ENCODE data around the gene TFCP2L1. TPM values are rescaled to one million over a fixed set of nuclear protein-coding genes. Genes with fewer than 3 reads are reported as not detected.
"Not testable (repeated sequence)": the region's sequence is repeated elsewhere in the genome, so short reads cannot be mapped to it uniquely, and the experiment has no call there.

TFCP2L1 gene
- total and polyA plus RNA-seq, 2 donors (not counting 3 experiments of a cell fraction or from before 2014, with no cell fraction given), result not detected

DNA sequence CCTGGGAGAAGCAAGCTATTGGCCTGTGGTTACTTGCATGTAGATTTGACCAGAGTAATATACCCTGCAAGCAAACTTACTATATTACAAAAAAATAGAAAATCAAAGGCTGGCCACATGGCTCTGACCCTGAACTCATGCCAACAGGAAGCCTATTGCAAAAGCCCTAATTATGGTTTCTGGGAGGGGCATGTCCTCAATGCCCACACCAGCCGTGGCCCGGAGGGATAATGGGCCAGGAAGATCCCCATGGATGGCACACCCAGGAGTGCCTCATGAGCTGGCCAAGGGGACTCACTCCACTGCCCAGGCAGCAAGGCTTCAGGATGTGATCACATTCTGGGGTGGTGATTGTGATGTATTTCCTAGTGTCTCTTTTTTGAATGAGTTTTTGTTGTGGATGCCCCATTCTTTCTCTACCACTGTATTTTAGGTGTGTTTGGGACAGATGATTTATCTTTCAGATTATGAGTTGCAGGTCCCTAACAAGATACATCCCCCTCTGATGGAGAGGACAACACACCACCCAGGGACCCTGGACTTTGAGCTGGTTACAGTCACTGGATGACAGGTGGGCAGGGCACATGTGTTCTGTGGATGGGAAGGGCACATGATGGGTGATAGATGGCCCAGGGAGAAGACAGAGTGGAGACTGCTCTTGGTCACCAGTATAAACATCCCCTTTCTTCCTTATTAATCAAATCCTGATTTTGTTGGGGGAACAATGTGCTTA, 18.7 kb upstream of the TFCP2L1 start:
- Histone ChIP-seq H3K79me2 (ENCODE audit: control insufficient read depth, insufficient read depth, low read length) (no peaks in the 10 kb centered on the region), H3K27me3 (ENCODE audit: control insufficient read depth in 2 of 2, insufficient read depth in 2 of 2, low read length in 2 of 2) (peaks cover 0 to 5% of the 10 kb centered on the region in 2 experiments), H3K4me2 (ENCODE audit: insufficient read depth, low read length) (no peak overlapping the region), H4K20me1 (replicated peaks; ENCODE audit: control insufficient read depth, extremely low read depth, insufficient read depth, low read length) (no peaks in the 10 kb centered on the region), H3K27ac (ENCODE audit: insufficient read depth, low read depth, low read length) (no peak overlapping the region), H3K9me3 (replicated peaks; ENCODE audit: control insufficient read depth, insufficient read depth, low read length) (no peaks in the 10 kb centered on the region), H3K4me1 (ENCODE audit: control insufficient read depth, extremely low read depth, insufficient read depth, low read length) (no peaks in the 10 kb centered on the region), H3K36me3 (ENCODE audit: control insufficient read depth in 2 of 2, extremely low read depth in 1 of 2, insufficient read depth in 2 of 2, low read length in 2 of 2) (no peaks in the 10 kb centered on the region), H3K9ac (replicated peaks; ENCODE audit: extremely low read depth, insufficient read depth, low read length) (no peak overlapping the region), H3K4me3 (replicated peaks in 1 of 3; ENCODE audit: insufficient read depth in 1 of 3, low read depth in 1 of 3, low read length in 3 of 3) (no peak overlapping the region), H2AFZ (ENCODE audit: low read depth, low read length) (no peak overlapping the region), H3K9me1 (replicated peaks; ENCODE audit: control insufficient read depth, extremely low read depth, insufficient read depth, low read length) (no peaks in the 10 kb centered on the region)
- ChIA-PET POLR2A (no interaction called here), CTCF (interaction anchor here (0.9 kb wide), 1 partner anchor 15 kb away, joined by 3 read pairs; no protein-coding TSS in a partner anchor)
- intact Hi-C loops (cut with micrococcal nuclease) (no loop called here), dilution Hi-C loops (cut with MboI; ENCODE audit: extremely low pct_ligation_motif_present, low sequenced_read_pairs) (no loop called here)
- no peak for FAIRE-seq
- no peak for DNase-seq (ENCODE audit: low read depth, low spot score)
- TF ChIP-seq, protein P1, sequence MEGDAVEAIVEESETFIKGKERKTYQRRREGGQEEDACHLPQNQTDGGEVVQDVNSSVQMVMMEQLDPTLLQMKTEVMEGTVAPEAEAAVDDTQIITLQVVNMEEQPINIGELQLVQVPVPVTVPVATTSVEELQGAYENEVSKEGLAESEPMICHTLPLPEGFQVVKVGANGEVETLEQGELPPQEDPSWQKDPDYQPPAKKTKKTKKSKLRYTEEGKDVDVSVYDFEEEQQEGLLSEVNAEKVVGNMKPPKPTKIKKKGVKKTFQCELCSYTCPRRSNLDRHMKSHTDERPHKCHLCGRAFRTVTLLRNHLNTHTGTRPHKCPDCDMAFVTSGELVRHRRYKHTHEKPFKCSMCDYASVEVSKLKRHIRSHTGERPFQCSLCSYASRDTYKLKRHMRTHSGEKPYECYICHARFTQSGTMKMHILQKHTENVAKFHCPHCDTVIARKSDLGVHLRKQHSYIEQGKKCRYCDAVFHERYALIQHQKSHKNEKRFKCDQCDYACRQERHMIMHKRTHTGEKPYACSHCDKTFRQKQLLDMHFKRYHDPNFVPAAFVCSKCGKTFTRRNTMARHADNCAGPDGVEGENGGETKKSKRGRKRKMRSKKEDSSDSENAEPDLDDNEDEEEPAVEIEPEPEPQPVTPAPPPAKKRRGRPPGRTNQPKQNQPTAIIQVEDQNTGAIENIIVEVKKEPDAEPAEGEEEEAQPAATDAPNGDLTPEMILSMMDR (IDR thresholded peaks at IDR 0.05; ENCODE audit: extremely low read depth in 1 of 2, insufficient read depth in 1 of 2, low read depth in 1 of 2, low read length in 2 of 2), result no peak
- TF ChIP-seq JUN (IDR thresholded peaks at IDR 0.05; ENCODE audit: borderline replicate concordance, insufficient read depth, insufficient read length, low read depth) (no peak), GATA2 (IDR thresholded peaks at IDR 0.05; ENCODE audit: insufficient read depth, insufficient read length, low read depth, low read length) (no peak), POLR2A (IDR thresholded peaks at IDR 0.05; ENCODE audit: low read depth, low read length) (no peak), MYC (IDR thresholded peaks at IDR 0.05; ENCODE audit: low read depth, low read length) (no peak), EZH2 (IDR thresholded peaks at IDR 0.05; ENCODE audit: borderline replicate concordance, low read depth, low read length, severe bottlenecking) (no peak), POLR2AphosphoS5 (IDR thresholded peaks at IDR 0.05; ENCODE audit: insufficient read depth, low read depth, low read length) (no peak), FOS (IDR thresholded peaks at IDR 0.05; ENCODE audit: borderline replicate concordance, insufficient read depth, low read length) (no peak)
- TF ChIP-seq, protein P2, sequence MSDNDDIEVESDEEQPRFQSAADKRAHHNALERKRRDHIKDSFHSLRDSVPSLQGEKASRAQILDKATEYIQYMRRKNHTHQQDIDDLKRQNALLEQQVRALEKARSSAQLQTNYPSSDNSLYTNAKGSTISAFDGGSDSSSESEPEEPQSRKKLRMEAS (IDR thresholded peaks at IDR 0.05; ENCODE audit: insufficient read depth, insufficient read length), result no peak
- BruUV-seq (replicated peaks), result no TSS peak

DNA sequence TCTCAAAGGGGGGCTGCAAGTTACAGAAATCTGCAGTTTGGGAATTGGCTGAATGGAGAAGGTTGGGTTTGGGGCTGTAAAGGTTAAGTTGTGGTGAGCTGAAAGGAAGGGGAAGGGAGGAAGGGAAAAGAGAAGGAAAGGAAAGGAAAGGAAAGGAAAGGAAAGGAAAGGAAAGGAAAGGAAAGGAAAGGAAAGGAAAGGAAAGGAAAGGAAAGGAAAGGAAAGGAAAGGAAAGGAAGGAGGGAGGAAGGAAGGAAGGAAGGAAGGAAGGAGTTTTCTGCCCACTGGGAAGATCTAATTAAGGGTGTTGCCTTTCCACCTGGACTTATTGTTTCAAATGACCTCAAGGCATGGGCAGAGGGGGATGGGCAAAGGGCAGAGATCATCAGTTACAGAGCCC, 16.2 kb upstream of the TFCP2L1 start:
- H3K4me2 ChIP-seq (ENCODE audit: insufficient read depth, low read length); BruUV-seq (replicated peaks); intact Hi-C loops (cut with micrococcal nuclease); H3K9me3 ChIP-seq (replicated peaks; ENCODE audit: control insufficient read depth, insufficient read depth, low read length); H3K4me1 ChIP-seq (ENCODE audit: control insufficient read depth, extremely low read depth, insufficient read depth, low read length); H3K27me3 ChIP-seq (ENCODE audit: control insufficient read depth in 2 of 2, insufficient read depth in 2 of 2, low read length in 2 of 2); H3K27ac ChIP-seq (ENCODE audit: insufficient read depth, low read depth, low read length); H3K4me3 ChIP-seq (replicated peaks in 1 of 3; ENCODE audit: insufficient read depth in 1 of 3, low read depth in 1 of 3, low read length in 3 of 3); H4K20me1 ChIP-seq (replicated peaks; ENCODE audit: control insufficient read depth, extremely low read depth, insufficient read depth, low read length); FAIRE-seq; CTCF ChIA-PET; H3K9me1 ChIP-seq (replicated peaks; ENCODE audit: control insufficient read depth, extremely low read depth, insufficient read depth, low read length); DNase-seq (ENCODE audit: low read depth, low spot score); H3K9ac ChIP-seq (replicated peaks; ENCODE audit: extremely low read depth, insufficient read depth, low read length); H3K36me3 ChIP-seq (ENCODE audit: control insufficient read depth in 2 of 2, extremely low read depth in 1 of 2, insufficient read depth in 2 of 2, low read length in 2 of 2); H2AFZ ChIP-seq (ENCODE audit: low read depth, low read length); H3K79me2 ChIP-seq (ENCODE audit: control insufficient read depth, insufficient read depth, low read length); POLR2A ChIA-PET; dilution Hi-C loops (cut with MboI; ENCODE audit: extremely low pct_ligation_motif_present, low sequenced_read_pairs): not testable (repeated sequence)

Measured in endothelial cell of umbilical vein (primary cell).